Measurements from ENCODE around the gene NSMF. TPM values are rescaled to one million over a fixed set of nuclear protein-coding genes. Genes with fewer than 3 reads are reported as not detected.

The NSMF gene
- total RNA-seq, 1 donor from 2014 or later, result 12.2 TPM

- intact Hi-C loops (cut with DNase I), result no loop called here
- DNase-seq (ENCODE audit: low spot score), result no peak
Observed at GRCh38 chr9:137493364-137494103, 34.4 kb upstream of the NSMF start.

GRCh38 chr9:137492464-137493363 lies 33.6 kb upstream of the NSMF start:
- no peak for DNase-seq (ENCODE audit: low spot score)
- intact Hi-C loops (cut with DNase I), result no loop called here

- DNase-seq (ENCODE audit: low spot score), result no peak
- intact Hi-C loops (cut with DNase I), result no loop called here
Observed at GRCh38 chr9:137491735-137492432, 32.8 kb upstream of the NSMF start.

GRCh38 chr9:137490532-137491186 lies 31.5 kb upstream of the NSMF start:
- no peak for DNase-seq (ENCODE audit: low spot score)
- intact Hi-C loops (cut with DNase I), result no loop called here

GRCh38 chr9:137488906-137489305 lies 29.8 kb upstream of the NSMF start:
- intact Hi-C loops (cut with DNase I), result no loop called here

GRCh38 chr9:137488327-137488653 lies 29.2 kb upstream of the NSMF start:
- no peak for DNase-seq (ENCODE audit: low spot score)
- intact Hi-C loops (cut with DNase I), result no loop called here

More at GRCh38 chr9:137488906-137489305, 29.8 kb upstream of the NSMF start:
- DNase-seq (ENCODE audit: low spot score), result no peak

GRCh38 chr9:137487454-137488326 lies 28.6 kb upstream of the NSMF start:
- intact Hi-C loops (cut with DNase I), result no loop called here
- DNase-seq (ENCODE audit: low spot score), result no peak

- DNase-seq (ENCODE audit: low spot score), result no peak
- intact Hi-C loops (cut with DNase I), result no loop called here
Observed at GRCh38 chr9:137486545-137487453, 27.7 kb upstream of the NSMF start.

- no peak for DNase-seq (ENCODE audit: low spot score)
- intact Hi-C loops (cut with DNase I), result no loop called here
Observed at GRCh38 chr9:137486141-137486490, 27.0 kb upstream of the NSMF start.

GRCh38 chr9:137485343-137486140 lies 26.4 kb upstream of the NSMF start:
- intact Hi-C loops (cut with DNase I), result no loop called here
- DNase-seq (ENCODE audit: low spot score), result no peak

GRCh38 chr9:137484551-137485315 lies 25.6 kb upstream of the NSMF start:
- intact Hi-C loops (cut with DNase I), result no loop called here
- DNase-seq (ENCODE audit: low spot score), result peak; percentile 73

- DNase-seq (ENCODE audit: low spot score), result no peak
- intact Hi-C loops (cut with DNase I), result no loop called here
Observed at GRCh38 chr9:137482094-137482781, 23.1 kb upstream of the NSMF start.

- intact Hi-C loops (cut with DNase I), result no loop called here
- DNase-seq (ENCODE audit: low spot score), result no peak
Observed at GRCh38 chr9:137480686-137481683, 21.9 kb upstream of the NSMF start.

GRCh38 chr9:137479892-137480685 lies 21.0 kb upstream of the NSMF start:
- intact Hi-C loops (cut with DNase I), result no loop called here
- DNase-seq (ENCODE audit: low spot score), result no peak

Measured in cardiac septum (tissue), 1 donor.